GM21360 (cell line): ENCODE data around the gene BUD13.
"Not testable (repeated sequence)": the region's sequence is repeated elsewhere in the genome, so short reads cannot be mapped to it uniquely, and the experiment has no call there.

ENCODE experiments used
- ATAC-seq: cut with Tn5 transposase; IDR thresholded peaks from one replicate; pipeline ENCODE4 v1.9.1; 2021; ENCODE audit warnings: mild to moderate bottlenecking, moderate library complexity; ENCODE audit not compliant: unreplicated experiment

BUD13 gene

DNA sequence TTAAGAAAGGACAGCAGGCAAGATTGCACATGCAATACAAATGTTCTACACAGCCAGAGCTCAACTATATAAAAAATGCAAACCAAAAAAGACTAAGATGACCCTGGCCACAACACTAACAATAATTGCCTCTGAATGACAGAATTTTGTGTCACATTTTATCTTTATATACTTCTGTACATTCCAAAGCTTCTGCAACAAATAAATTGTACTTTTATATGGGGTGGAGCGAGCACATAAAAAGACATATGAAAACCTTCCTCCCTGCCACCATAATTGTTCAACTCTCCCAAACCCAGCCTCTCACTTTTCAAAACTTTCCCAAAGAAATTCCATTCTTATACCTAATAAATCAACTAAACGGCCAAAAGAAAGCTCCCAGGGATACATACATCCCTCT lies 10.7 kb downstream of the BUD13 start:
- no peak for ATAC-seq

- ATAC-seq, result not testable (repeated sequence)
Measured at GRCh38 chr11:116756044-116756443, 16.7 kb downstream of the BUD13 start.

- ATAC-seq, result no peak
Measured at GRCh38 chr11:116750070-116750718, 22.6 kb downstream of the BUD13 start.

DNA sequence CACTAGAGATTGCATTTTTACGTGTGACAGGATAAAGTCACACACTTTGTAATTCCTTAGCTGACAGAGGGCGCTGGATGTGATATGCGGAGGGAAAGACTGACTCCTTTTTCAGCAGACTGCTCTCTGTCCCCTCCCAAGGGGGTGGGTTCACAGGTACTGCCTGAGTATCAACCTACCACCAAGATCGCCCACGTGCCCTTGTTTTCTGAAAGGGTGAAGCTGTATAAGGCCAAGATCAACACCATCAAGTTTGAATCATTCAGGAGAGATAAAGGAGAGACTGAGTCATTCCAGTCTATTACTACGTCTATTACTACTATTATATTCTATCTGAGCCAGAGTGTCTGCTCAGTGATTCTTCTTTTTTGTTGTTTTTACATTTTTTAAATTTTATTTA lies 30.7 kb downstream of the BUD13 start:
- no peak for ATAC-seq

DNA sequence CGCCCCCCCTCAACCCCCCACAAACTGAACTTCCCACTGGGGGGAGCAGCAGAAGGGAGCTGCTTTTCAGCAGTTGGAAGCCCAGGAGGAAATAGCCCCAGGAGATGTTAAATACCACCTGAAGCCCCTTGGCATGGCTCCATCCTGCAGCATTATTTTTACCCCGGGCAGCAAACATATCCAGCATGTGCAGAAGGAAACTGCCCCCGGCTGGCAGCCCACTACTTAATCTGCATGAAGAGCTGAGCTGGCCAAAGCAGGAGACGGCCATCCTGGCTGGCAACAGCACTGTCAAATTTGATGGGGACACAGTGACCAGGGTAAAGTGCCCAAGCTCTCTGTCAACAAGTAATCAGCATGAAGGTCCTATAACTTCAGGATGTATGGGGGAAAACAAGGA lies 32.0 kb downstream of the BUD13 start:
- ATAC-seq, result no peak

GRCh38 chr11:116738975-116739374 lies 33.8 kb downstream of the BUD13 start:
- ATAC-seq, result no peak

GRCh38 chr11:116736763-116737162 lies 36.0 kb downstream of the BUD13 start:
- no peak for ATAC-seq

- no peak for ATAC-seq
Measured at GRCh38 chr11:116733969-116734508, 38.7 kb downstream of the BUD13 start.

- peak; percentile 30 for ATAC-seq
Measured at GRCh38 chr11:116733043-116733755, 39.6 kb downstream of the BUD13 start.

GRCh38 chr11:116732271-116733042 lies 40.3 kb downstream of the BUD13 start:
- peak; percentile 80 for ATAC-seq

DNA sequence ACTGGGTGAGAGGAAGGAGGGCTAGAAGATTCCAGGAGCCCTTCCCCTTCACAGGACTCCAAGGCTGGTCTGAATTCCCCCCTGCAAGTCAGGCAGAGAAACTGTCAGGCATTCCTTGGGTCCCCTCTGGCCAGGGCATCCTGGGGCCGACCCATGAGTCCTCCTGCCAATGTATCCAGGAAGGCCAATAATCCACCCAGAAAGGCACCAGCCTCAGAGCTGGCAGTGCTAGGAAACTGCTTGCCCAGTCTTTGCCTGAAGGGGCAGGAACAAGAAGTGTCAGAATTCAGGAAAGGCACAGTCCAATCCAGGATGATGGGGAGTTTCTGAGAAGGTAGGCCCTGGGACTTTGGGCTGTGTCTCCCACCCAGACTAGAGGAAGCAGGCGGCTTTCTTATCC lies 41.0 kb downstream of the BUD13 start:
- no peak for ATAC-seq

- no peak for ATAC-seq
Measured at GRCh38 chr11:116731097-116731761, 41.6 kb downstream of the BUD13 start.

DNA sequence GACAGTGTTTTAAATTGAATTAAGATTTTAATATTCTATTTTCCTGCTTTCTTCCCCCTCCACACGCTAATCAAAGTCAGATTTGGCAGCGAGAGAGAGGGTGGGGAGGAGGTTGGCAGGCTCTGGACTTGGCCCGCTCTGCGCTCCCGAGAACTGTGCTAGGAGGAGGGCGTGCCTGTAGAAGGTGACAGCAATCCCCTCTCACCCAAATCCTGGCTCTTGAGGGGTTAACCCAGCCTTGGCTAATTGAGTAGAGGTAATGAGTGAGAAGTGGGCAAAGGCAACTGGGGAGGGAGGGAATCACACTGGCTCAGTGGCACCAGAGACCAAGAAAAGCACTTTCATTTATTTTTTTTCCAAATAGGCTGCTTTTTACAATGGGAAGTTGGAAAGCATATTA lies 42.2 kb downstream of the BUD13 start:
- ATAC-seq, result no peak

GRCh38 chr11:116730241-116730561 lies 42.6 kb downstream of the BUD13 start:
- ATAC-seq, result no peak

- no peak for ATAC-seq
Measured at GRCh38 chr11:116729501-116730240, 43.1 kb downstream of the BUD13 start.

DNA sequence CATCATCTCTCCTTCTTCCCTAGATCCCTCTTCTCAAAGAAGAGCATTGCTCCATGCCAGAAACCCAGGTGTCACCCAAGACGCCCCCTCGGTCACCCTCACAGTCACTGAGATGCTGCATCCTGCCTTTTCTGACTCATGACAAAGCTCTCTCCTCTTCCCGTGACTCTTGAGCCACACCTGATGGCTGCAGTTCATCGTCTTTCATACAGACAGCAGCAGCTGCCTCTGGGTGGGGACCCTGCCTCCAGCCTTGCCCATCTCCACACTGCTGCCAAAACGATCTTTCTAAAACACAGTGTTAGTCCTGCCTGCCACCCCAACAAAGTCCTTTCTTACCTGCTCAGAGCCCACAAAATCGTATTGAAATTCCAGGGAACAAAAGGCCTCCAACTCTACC lies 44.8 kb downstream of the BUD13 start:
- no peak for ATAC-seq

DNA sequence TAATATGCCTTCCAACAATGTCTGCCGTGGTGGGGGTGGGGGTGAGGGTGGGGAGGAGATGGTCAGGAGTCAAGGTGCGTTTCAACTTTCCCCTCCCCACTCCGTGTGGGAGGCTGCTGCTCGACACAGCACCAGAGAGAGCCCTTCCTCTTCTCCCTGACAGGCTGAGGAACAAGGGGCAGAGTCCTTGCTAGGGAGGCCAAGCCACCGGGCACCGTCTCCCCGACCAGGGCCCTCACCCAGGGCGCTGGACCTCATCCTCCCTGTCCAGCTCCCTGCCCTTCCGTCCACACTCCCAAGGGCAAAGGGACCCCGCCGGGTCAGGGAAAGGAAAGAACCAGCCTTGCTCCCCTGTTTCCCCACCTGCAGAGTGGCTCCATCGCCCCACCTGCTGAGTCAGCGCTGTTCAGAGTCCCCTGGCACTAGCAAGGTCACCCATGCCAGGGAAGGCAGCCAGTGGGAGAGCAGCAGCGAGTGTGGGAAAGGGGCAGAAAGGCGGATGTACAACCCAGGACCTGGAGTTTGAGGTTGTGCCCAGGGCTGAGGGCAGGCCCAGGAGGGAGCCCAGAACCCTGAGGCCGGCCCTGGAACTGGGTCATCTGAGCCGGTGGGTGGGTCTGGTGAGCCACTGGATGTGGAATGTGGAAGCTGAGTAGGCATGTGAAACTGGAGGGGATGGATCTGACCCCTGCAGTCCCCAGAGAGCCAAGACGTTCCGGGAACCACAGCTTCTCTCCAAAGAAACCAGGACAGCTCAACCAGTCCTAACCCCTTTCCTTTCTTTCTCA lies 47.2 kb downstream of the BUD13 start:
- no peak for ATAC-seq

DNA sequence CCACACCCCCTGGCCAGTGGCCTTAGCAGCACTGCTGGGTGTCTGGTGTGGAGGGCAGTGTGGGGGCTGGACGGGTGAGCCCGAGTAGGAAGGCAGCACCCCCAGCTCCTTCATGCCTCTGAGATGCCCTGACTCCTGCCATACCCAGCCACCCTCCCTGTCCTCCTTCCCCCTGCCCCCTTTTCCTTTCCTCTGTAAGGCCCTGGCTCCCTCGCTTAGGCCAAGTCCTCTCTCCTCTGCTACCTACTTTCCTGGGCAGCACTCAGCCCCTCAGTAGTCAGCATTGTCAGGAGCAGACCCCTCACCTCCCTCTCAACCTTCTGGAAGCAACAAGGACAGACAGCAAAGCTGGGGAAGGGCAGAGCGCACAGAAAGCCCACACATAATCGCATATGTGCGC lies 48.0 kb downstream of the BUD13 start:
- ATAC-seq, result no peak

GRCh38 chr11:116723511-116723910 lies 49.3 kb downstream of the BUD13 start:
- ATAC-seq, result no peak

GRCh38 chr11:116721988-116722387 lies 50.8 kb downstream of the BUD13 start:
- no peak for ATAC-seq
